GM21786 (cell line): ENCODE data around the gene TLK1.
"Not testable (repeated sequence)": the region's sequence is repeated elsewhere in the genome, so short reads cannot be mapped to it uniquely, and the experiment has no call there.

Experiments used
- ATAC-seq: cut with Tn5 transposase; IDR thresholded peaks from one replicate; pipeline ENCODE4 v1.9.1; 2021; ENCODE audit not compliant: unreplicated experiment

TLK1 gene

GRCh38 chr2:171146071-171146470 is 14.6 kb downstream of the TLK1 start:
- ATAC-seq = no peak

DNA sequence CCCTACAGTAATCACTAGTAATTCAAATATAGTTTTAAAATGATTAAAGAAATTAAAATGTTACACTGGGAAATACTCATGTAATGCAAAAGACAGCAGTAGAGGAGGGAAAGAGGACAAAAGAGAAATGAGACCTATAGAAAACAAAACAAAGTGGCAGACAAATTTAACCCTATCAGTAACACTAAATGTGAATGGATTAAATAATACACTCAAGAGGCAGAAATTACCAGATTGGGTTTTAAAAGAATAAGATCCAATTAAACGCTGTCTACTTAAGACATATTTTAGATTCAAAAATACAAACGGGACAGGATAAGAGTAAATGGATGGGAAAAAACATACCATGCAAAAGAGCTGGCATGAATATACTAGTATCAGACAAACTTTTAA is 17.0 kb downstream of the TLK1 start:
- ATAC-seq = no peak

DNA sequence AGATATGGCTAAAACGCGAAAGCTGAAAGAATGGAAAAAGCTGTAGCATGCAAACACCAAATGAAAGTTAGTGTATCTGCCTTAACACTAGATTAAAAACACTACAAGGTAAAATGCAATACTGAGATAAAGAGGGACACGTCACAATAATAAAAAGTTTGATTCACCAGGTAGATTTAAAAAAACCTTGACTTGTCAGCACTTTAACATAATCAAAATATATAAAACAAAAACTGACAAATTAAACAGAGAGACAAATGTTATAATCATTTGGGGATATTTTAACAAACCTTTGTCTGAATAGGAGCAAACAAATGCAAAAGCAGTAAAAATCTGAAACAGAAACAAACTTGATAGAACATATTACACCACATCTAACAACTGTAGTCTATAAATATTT is 18.3 kb downstream of the TLK1 start:
- ATAC-seq = no peak

DNA sequence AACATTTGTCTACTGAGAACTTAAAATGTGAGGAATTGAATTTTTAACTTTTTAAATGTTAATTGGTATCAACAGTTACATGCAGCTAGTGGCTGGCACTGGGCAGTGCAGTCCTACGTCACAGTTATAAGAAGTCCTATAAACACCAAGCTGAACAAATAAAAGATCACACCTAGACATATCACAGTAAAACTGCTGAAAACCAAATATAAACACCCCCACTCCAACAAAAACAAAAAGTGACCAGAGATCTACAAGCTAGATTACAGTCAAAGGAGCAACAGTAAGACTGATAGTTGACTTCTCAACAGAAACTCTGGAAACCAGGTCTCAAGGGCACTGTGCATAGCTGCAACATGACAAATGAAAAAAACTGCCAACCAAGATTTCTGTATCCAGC is 19.4 kb downstream of the TLK1 start:
- no peak for ATAC-seq

DNA sequence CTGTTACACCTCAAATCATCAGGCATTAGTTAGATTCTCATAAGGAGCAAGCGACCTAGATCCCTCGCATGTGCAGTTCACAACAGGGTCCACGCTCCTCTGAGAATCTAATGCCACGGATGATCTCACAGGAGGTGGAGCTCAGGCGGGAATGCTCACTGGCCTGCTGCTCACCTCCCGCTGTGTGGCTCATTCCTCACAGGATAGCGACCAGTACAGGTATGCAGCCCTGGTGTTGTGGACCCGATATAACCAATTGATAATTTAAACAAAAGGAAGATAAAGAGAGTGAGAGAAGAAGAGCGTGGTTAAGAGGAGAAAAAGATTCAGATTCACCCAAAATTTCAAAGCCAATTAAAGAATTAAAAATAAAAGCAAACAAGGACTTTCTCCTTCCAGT is 20.8 kb downstream of the TLK1 start:
- no peak for ATAC-seq

GRCh38 chr2:171136024-171136423 is 24.7 kb downstream of the TLK1 start:
- peak; percentile 87 for ATAC-seq

DNA sequence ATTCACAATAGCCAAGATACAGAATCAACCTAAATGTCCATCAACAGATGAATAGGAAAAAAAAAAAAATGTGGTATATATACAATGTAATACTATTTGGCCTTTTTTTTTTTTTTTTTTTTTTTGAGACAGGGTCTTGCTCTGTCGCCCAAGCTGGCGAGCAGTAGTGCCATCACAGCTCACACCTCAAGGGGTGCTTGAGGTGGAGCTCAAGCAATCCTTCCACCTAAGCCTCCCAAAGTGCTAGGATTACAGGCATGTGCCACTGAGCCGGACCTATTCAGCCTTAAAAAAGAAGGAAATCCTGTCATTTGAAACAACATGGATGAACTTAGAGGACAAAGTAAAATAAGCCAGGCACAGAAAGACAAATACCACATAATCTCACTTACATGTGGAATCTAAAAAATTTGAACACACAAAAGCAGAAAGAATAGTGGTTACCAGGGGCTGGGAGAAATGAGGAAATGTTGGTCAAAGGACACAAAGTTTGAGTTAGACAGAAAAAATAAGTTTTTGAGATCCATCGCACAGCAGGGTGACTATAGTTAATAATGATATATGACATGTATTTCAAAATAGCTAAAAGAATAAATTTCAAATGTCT is 26.0 kb downstream of the TLK1 start:
- ATAC-seq = no peak

GRCh38 chr2:171132086-171132485 is 28.6 kb downstream of the TLK1 start:
- ATAC-seq = no peak

- ATAC-seq = no peak
Measured at GRCh38 chr2:171128461-171128860, 32.2 kb downstream of the TLK1 start.

DNA sequence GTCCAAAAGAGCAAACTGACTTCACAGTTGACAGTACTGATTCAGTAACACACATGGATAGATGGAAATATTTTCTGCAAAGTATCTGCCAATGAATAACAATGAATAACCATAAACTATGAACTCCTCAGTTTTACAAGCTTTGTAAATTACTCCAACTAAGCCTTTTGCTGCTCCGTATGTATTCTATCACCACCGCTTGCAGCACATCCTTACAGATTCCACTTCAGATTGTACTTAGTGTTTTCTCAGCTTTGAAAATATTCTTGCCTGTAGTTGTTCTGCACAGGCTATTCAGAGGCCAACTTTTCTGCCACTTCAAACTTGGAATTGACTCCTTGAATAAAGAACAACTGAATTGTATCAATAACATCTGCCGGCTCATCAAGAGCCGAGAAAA is 36.2 kb downstream of the TLK1 start:
- ATAC-seq = no peak

- ATAC-seq = no peak
Measured at GRCh38 chr2:171109571-171109970, 51.1 kb downstream of the TLK1 start.

DNA sequence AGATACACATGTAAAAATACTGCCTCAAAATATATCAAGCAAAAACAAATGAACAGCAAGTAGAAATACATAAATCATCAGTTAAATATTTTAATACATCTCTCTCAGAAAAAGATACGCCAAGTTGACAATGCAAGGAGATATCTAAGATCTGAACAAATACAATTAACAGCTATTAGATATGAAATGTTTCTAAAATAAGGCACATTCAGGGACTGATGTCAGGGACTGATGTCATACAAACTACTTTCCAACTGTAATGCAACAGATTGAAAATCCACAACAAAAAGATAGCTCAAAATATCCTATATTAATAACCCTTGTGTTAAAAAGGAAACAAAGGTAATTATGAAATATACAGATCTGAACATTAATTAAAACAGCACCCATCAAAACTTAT is 51.7 kb downstream of the TLK1 start:
- ATAC-seq = no peak

GRCh38 chr2:171107803-171108202 is 52.9 kb downstream of the TLK1 start:
- ATAC-seq = no peak

DNA sequence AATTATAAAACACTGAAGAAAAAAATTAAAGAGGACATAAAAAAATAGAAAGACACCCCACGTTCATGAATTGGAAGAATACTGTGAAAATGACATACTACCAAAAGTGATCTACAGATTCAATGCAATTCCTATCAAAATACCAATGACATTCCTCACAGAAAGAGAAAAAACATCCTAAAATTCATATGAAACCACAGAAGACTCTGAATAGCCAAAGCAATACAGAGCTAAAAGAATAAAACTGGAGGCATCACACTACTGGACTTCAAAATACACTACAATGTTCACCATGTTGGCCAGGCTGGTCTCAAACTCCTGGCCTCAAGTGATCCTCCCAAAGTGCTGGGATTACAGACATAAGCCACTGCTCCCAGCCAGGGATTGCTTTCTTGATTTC is 56.3 kb downstream of the TLK1 start:
- no peak for ATAC-seq

DNA sequence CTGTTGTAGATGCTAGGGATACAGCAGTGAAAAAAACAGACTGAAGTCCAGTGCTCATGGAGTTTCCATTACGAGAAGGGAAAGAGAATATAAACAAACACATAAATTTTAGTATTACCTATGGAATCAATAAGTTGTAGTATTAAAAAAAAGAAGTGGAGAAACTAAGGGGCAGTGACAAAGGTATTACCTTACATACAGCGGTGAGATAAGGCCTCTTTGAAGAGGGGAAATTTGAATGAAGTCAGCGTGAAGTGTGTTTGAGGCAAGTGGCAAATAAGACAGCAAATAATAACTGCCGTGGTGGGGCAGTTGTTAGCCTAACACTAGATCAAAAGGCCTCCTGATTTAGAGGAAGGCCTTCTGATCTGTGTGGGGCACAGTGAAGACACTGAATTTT is 57.9 kb downstream of the TLK1 start:
- no peak for ATAC-seq

DNA sequence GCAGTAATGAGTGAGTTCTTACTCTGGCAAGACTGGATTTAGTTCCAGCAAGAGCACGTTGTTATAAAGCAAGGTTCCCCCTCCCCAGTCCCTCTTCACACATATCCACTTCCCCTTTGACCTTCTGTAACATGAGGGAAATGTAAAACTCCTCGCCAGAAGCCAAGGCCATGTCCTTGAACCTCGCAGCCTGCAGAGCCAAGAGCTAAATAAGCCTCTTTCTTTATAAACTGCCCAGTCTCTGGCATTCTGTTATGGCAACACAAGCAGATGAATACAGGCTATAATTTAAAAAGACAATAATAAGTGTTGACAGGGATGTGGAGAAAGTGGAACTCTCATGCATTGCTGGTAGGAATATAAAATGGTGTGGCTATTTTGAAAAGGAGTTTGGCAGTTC is 60.3 kb downstream of the TLK1 start:
- no peak for ATAC-seq

- no peak for ATAC-seq
Measured at GRCh38 chr2:171098607-171099006, 62.1 kb downstream of the TLK1 start.

DNA sequence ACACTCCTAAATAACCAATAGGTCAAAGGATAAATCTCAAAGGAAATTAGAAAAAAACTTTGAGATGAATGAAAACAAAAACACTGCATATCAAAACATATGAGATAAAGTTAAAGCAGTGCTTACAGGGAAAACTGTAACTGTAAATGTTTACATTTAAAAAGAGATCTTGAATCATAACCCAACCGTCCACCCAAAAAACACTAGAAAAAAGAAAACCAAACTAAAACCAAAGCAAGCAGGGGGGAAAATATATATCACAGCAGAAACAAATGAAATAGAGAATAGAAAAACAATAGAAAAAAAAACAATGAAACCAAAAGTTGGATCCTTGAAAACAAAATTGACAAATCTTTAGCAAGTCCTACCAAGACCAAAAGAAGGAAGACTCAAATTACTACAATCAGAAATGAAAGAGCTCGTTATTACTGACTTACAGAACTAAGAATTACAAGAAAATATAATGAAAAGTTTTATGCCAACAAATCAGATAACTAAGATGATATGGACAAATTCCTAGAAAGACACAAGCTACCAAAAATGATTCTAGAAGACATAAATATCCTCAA is 65.6 kb downstream of the TLK1 start:
- ATAC-seq = no peak

DNA sequence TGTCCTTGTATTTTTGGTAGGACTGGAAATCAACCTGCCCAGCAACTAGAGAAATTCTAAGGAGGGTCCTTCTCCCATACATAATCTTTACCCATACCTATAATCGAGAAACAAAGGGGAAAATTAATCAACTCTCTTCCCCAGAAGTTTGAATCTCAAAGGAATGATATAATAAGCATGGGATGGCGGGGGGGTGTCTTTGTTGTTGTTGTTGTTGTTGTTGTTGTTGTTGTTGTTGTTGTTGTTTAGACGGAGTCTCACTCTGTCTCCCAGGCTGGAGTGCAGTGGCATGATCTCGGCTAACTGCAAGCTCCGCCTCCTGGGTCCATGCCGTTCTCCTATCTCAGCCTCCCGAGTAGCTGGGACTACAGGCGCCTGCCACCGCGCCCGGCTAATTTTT is 69.2 kb downstream of the TLK1 start:
- ATAC-seq = not testable (repeated sequence)

GRCh38 chr2:171089489-171089888 is 71.2 kb downstream of the TLK1 start:
- no peak for ATAC-seq

DNA sequence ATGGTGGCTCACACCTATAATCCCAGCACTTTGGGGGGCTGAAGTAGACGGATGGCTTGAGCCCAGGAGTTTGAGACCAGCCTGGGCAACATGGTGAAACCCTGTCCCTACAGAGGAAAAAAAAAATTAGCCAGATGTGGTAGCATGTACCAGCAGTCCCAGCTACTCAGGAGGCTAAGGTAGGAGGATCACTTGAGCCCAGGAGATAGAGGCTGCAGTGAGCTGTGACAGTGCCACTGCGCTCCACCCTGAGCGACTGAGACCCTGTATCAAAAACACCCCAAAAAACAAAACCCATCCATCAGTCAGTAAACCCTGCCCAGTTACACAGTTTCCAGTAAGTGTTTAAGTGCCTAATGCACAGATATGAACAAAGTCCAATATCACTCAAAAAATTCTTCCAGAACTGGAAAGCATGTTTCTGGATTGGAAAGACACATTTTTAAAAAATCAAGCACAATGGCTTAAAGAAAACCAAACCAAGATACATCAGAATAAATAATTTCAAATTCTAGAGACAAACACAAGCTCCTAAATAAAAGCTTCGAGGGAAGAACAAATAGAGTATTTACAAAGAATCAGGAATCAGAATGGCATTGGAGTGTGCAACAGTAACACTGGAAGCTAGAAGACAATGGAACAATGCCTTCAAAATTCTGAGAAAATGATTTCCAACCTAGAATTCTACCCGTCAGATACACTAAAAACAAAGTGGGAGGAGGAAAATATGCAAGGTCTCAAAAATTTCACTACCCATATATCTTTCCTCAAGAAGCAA is 72.4 kb downstream of the TLK1 start:
- ATAC-seq = no peak

DNA sequence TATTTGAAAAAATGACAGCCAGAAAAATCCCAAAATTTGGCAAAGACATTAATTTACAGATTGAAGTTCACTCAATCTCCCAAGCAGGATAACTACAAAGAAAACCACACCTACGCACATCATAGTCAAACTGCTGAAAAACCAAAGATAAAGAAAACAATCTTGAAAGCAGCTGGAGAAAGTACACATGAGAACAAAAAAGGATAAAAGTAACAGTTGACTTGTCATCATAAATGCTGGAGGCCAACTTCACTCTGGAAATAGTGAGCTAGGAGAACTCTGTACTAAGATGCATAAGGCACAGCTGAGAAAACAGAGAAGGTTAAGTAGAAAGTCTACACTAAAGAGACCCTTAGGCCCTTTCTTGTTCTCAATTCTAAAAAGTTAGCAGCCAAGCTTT is 73.1 kb downstream of the TLK1 start:
- ATAC-seq = no peak
